ENCODE measurements around the gene CREB3.

The CREB3 gene

DNA sequence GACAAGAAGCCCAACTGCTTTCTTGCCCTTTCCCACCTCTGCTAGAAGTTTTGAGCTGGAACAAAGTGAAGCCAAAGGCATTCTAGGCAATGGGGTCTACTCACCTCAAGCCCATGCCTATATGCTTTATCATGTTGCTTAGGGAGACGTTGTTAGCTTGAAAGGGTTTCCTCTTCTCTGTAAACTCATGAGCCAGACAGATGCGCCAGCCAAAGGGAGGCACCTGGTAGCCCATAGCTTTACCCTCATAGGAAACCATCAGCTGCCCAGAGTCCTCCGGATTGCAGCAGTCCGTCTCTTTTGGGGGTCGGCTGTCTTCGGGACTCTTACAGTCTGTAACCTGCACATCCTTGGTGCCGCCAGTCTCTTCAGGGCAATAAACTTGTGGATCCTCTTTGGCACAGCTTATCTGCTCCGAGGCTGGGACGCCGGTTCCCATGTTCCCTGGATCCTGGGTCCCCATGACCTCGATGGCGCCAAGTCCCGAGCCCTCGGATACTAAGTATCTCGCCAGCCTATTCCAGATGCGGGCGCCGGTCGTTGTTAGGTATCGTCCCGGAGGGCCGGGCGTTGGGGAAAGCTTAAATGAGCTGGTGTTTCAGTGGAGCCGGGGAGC is 15.9 kb downstream of the CREB3 start:
- DNase-seq (ENCODE audit: low read depth in 1 of 2, low spot score in 1 of 2): no peak

GRCh38 chr9:35748858-35749514 is 16.5 kb downstream of the CREB3 start, which contains the start of the genes GBA2 and RGP1:
TSS of gene GBA2 (minus strand) at chr9:35749228. CDS start at chr9:35748704, 524 bp downstream.
TSS of gene RGP1 (plus strand) at chr9:35749287. CDS start at chr9:35749756, 469 bp downstream.
- peak; percentile 37 to 55 for DNase-seq (ENCODE audit: low read depth in 1 of 2, low spot score in 1 of 2)

GRCh38 chr9:35749515-35750255 is 17.2 kb downstream of the CREB3 start:
- no peak for DNase-seq (ENCODE audit: low read depth in 1 of 2, low spot score in 1 of 2)

DNA sequence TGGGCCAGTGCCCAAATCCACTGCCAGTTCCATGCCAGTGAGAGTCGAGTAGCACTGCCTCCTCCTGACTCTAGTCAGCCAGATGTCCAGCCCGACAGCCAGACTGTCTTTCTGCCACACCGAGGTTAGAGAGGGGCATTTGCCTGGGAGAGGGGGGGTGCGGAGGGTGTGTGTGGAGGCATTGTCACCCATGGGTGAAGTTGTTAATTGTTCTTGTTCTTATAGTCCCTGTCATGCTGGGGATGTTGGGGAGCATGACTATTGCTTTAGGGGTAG is 17.7 kb downstream of the CREB3 start:
- DNase-seq (ENCODE audit: low read depth in 1 of 2, low spot score in 1 of 2): no peak

DNA sequence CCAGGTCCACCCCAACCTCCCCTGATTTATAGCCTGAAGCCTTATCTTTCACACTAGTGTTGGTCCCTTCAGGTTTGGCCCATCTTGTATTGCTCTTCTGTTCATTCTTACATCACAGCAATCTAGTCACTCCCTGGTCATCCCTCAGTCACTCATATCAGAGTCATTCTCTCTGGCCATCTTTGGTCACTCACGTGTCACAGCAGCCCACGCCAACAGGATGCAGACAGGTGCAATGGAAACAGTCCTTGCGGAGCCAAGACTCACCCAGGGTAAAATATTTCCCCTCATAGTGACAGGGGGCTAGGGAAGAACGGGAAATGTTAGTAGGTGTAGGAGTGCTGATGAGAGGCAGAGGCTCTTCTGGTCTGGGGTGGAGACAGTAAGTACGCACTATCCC is 21.0 kb downstream of the CREB3 start:
- DNase-seq (ENCODE audit: low read depth in 1 of 2, low spot score in 1 of 2): no peak

- DNase-seq (ENCODE audit: low read depth in 1 of 2, low spot score in 1 of 2): no peak
Measured at GRCh38 chr9:35754264-35754663, 21.8 kb downstream of the CREB3 start, which contains the start of gene MSMP. TSS of gene MSMP (minus strand) at chr9:35754276. CDS start at chr9:35754129, 147 bp downstream.

DNA sequence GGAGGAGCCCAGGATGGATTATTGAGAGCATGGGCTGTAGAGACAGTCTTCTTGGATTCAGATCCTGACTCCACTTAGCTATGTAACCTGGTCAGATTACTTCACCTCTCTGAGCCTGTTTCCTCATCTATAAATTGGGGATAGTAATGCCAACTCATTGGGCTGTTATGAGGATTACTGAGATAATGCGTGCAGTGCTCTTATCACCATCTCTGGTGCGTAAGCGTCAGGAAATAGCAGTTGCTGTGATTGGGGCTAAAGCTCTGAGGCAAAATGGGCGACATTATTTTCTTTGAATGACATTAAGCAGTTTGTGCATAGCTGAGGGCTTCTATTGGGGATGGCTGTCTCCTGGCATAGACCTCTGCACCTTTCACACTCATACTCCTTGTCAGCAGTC is 22.6 kb downstream of the CREB3 start:
- no peak for DNase-seq (ENCODE audit: low read depth in 1 of 2, low spot score in 1 of 2)

DNA sequence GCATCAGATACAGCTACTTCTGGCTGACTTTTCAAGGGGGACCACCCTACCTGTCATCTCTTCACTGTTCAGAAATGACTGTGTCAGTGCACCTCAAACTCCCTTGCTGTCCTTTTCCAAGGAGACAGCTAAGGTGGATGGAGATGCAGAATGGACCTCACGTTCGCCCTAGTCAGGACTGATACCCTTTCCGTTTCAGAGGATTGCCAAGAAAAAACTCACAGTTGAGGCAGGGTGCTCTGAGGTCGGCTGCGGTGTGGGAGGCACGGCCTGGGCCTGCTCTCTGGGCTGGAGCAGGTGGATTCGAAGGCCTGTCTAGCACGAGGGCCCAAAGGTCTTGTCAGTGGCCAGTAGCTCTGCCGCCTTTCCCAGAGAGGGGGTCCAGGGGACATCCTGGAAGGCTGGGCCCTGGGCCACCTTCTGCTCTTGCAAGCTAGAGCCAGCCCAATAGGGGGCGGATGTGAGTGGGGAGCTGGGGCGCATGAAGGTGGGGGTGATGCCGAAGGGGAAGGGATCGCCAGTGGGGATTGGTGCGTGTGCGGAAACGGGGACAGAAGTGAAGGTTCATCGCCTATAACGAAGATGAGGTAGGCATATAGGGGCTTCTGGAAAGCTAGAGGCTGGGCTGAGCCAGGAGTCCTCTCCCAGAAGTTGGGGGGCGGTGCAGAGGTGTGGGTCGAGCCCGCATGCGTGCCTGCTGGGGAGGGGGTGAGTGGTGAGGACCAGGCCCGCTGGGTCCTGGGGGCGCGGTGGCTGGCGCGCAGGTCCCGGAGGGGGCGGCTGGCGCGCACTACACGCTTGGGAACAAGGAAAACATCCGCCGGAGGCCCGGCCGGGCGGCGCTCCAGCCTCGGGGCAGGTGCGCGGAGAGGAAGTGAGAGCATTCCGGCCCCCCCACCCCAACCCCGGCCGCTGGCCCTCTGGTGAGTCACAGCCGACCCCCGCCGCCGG is 24.1 kb downstream of the CREB3 start:
- peak; percentile 43 to 59 for DNase-seq (ENCODE audit: low read depth in 1 of 2, low spot score in 1 of 2)

- no peak for DNase-seq (ENCODE audit: low read depth in 1 of 2, low spot score in 1 of 2)
Measured at GRCh38 chr9:35757226-35757891, 24.9 kb downstream of the CREB3 start.

- DNase-seq (ENCODE audit: low read depth in 1 of 2, low spot score in 1 of 2): no peak
Measured at GRCh38 chr9:35757892-35758275, 25.4 kb downstream of the CREB3 start.

- no peak for DNase-seq (ENCODE audit: low read depth in 1 of 2, low spot score in 1 of 2)
Measured at GRCh38 chr9:35758475-35759050, 26.1 kb downstream of the CREB3 start.

- DNase-seq (ENCODE audit: low read depth in 1 of 2, low spot score in 1 of 2): no peak
Measured at GRCh38 chr9:35759795-35760194, 27.3 kb downstream of the CREB3 start.

- no peak for DNase-seq (ENCODE audit: low read depth in 1 of 2, low spot score in 1 of 2)
Measured at GRCh38 chr9:35760651-35761050, 28.2 kb downstream of the CREB3 start.

- no peak for DNase-seq (ENCODE audit: low read depth in 1 of 2, low spot score in 1 of 2)
Measured at GRCh38 chr9:35763181-35763580, 30.7 kb downstream of the CREB3 start.

DNA sequence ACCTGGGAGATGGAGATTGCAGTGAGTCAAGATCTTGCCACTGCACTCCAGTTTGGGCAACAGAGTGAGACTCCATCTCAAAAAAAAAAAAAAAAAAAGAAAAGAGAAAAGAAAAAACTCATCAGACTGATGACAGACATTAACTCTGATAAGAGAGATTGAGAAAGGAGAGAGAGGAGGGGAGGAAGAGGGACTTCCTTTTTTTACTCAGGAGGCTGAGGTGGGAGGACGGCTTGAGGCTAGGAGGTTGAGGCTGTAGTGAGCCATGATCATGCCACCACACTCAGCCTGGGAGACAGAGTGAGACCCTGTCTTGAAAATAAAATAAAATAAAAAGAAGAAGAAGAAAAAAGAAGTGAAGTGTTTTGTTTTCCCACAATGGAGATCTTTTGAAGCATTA is 31.3 kb downstream of the CREB3 start:
- DNase-seq (ENCODE audit: low read depth in 1 of 2, low spot score in 1 of 2): no peak

DNA sequence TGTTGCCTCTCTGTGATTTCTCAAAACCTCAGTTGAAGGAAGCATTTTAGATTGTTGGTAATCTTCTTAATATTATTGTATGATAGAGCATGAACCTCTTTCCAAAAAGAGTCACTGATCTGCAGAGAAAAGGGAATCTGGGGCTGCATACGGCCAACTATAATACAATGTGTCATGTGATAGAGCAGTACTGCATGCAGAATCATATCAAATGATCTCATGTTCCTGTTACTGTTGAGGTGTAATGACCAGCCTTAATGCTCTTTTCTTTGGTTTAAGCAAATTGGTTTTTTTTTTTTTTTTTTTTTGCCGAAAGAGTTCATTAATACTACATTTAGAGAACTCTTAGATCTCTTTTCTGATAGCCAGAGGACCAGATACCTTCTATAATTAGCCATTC is 34.5 kb downstream of the CREB3 start:
- no peak for DNase-seq (ENCODE audit: low read depth in 1 of 2, low spot score in 1 of 2)

- no peak for DNase-seq (ENCODE audit: low read depth in 1 of 2, low spot score in 1 of 2)
Measured at GRCh38 chr9:35767458-35767857, 35.0 kb downstream of the CREB3 start.

- DNase-seq (ENCODE audit: low read depth in 1 of 2, low spot score in 1 of 2): no peak
Measured at GRCh38 chr9:35769763-35770162, 37.3 kb downstream of the CREB3 start.

DNA sequence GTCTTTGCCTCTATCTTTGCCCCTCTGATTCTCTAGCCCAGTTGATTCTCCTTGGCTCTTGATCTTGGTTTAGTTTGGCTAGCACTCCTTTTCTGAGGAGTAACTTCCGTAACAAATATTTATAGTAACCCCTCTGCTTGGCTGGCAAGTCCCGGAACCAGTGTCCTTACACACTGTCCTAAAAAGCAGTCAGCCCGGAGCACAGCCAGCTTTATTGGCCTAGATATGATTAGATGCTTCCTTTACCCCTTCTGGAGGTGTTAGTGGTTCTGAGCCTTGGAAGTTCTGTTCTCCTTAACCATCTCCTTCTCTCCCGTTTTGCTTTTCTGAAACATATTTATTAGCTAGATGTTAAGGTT is 38.6 kb downstream of the CREB3 start:
- DNase-seq (ENCODE audit: low read depth in 1 of 2, low spot score in 1 of 2): no peak

DNA sequence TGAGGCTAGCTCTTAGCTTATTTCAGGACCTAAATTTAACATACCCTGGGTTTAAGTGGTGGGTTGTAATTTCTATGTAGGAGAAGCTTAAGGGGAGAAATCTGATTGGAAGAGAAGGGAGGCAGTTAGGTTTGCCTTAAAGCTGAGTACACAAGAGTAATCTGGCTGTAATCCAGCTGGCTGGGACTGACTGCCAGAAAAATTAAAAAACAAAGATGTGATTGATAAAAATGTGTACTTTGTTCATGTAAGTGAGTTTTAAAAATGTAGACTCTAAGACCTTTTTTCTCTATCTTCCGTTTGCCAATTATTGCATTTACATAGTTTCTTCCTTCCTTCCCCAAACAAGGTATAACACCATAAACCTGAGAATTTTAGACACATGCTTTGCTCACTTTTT is 39.1 kb downstream of the CREB3 start:
- no peak for DNase-seq (ENCODE audit: low read depth in 1 of 2, low spot score in 1 of 2)
